GM23338 (cell line): ENCODE results near the gene RGN. TPM values are rescaled to one million over a fixed set of nuclear protein-coding genes. Genes with fewer than 3 reads are reported as not detected.

Experiments used
- ATAC-seq: fragments of 200-7000 bp; cut with Tn5 transposase; 3 replicates; pipeline ENCODE4 v1.9.1; 2020
- DNase-seq: peaks from one replicate; pipeline ENCODE4 v3.0.0-alpha.2; 2015; ENCODE audit warnings: low spot score
- H2AFZ ChIP-seq: fragments of 200-600 bp; sonication (generic); 2 replicates; pipeline ENCODE4 v1.8.0; 2016; ENCODE audit warnings: antibody characterized with exemption, mild to moderate bottlenecking, moderate library complexity
- H3F3A ChIP-seq: fragments of 200-600 bp; sonication (generic); replicated peaks from 2 replicates; pipeline ENCODE4 v1.8.0; 2017; ENCODE audit warnings: antibody characterized with exemption, mixed run types, low read depth
- H3K27ac ChIP-seq: fragments of 200-600 bp; sonication (generic); 2 replicates; pipeline ENCODE4 v1.6.1; 2016; ENCODE audit warnings: low read depth
- H3K27me3 ChIP-seq: fragments of 200-600 bp; sonication (generic); 2 replicates; pipeline ENCODE4 v1.8.0; 2016; ENCODE audit warnings: mild to moderate bottlenecking, mixed run types, moderate library complexity; ENCODE audit not compliant: insufficient read depth
- H3K36me3 ChIP-seq: fragments of 200-600 bp; sonication (generic); 2 replicates; pipeline ENCODE4 v1.8.0; 2016; ENCODE audit warnings: mild to moderate bottlenecking; ENCODE audit not compliant: insufficient read depth
- H3K4me1 ChIP-seq: fragments of 200-600 bp; sonication (generic); 2 replicates; pipeline ENCODE4 v1.8.0; 2016; ENCODE audit warnings: mild to moderate bottlenecking, moderate library complexity; ENCODE audit not compliant: insufficient read depth
- H3K4me2 ChIP-seq: fragments of 200-600 bp; sonication (generic); 2 replicates; pipeline ENCODE4 v1.7.1; 2017; ENCODE audit warnings: mixed run types
- H3K4me3 ChIP-seq: fragments of 200-600 bp; sonication (generic); 2 replicates; pipeline ENCODE4 v1.6.1; 2016; ENCODE audit warnings: mixed run types
- H3K79me2 ChIP-seq: fragments of 200-600 bp; sonication (generic); replicated peaks from 2 replicates; pipeline ENCODE4 v1.8.0; 2017; ENCODE audit warnings: mild to moderate bottlenecking; ENCODE audit not compliant: insufficient read depth
- H3K9me2 ChIP-seq: fragments of 200-600 bp; sonication (generic); 2 replicates; pipeline ENCODE4 v1.8.0; 2017; ENCODE audit not compliant: insufficient read depth
- H4K20me1 ChIP-seq: fragments of 200-600 bp; sonication (generic); replicated peaks from 2 replicates; pipeline ENCODE4 v1.8.0; 2017; ENCODE audit warnings: mild to moderate bottlenecking; ENCODE audit not compliant: insufficient read depth
- H3K27ac Mint-ChIP-seq: 2 replicates; pipeline ENCODE4 v1.8.0; 2020; ENCODE audit warnings: inconsistent platforms, mild to moderate bottlenecking, moderate library complexity, mixed read lengths
- H3K27me3 Mint-ChIP-seq: 3 replicates; pipeline ENCODE4 v1.8.0; 2022; ENCODE audit warnings: low read depth, mild to moderate bottlenecking, moderate library complexity, mixed read lengths, inconsistent platforms; ENCODE audit not compliant: insufficient read depth, poor library complexity
- H3K36me3 Mint-ChIP-seq: 3 replicates; pipeline ENCODE4 v1.8.0; 2021; ENCODE audit warnings: low read depth, mild to moderate bottlenecking, inconsistent platforms, moderate library complexity, mixed read lengths
- H3K4me1 Mint-ChIP-seq: 3 replicates; pipeline ENCODE4 v1.8.0; 2020; ENCODE audit warnings: mild to moderate bottlenecking, inconsistent platforms, mixed read lengths
- H3K4me3 Mint-ChIP-seq: 3 replicates; pipeline ENCODE4 v1.8.0; 2021; ENCODE audit warnings: moderate library complexity, mild to moderate bottlenecking, inconsistent platforms, mixed read lengths
- H3K9me3 Mint-ChIP-seq: 3 replicates; pipeline ENCODE4 v1.8.0; 2020; ENCODE audit warnings: moderate library complexity, mild to moderate bottlenecking, inconsistent platforms, mixed read lengths
- CREB1 ChIP-seq: fragments of 250-450 bp; sonication (Bioruptor Pico); IDR thresholded peaks from 2 replicates; pipeline ENCODE4 v1.5.0; 2020; ENCODE audit warnings: low read depth, mild to moderate bottlenecking, moderate library complexity
- ETS1 ChIP-seq: IDR thresholded peaks from 2 replicates; pipeline ENCODE4 v1.6.1; 2016; ENCODE audit warnings: antibody characterized with exemption
- EZH2 ChIP-seq: fragments of 200-600 bp; sonication (generic); IDR thresholded peaks from one replicate; pipeline ENCODE4 v1.8.0; 2017; ENCODE audit warnings: antibody characterized with exemption, mild to moderate bottlenecking, low read depth; ENCODE audit not compliant: unreplicated experiment
- EZH2phosphoT487 ChIP-seq: fragments of 200-600 bp; sonication (generic); IDR thresholded peaks from one replicate; pipeline ENCODE4 v1.8.1; 2018; ENCODE audit warnings: antibody characterized with exemption; ENCODE audit not compliant: unreplicated experiment
- NANOG ChIP-seq: IDR thresholded peaks from 2 replicates; pipeline ENCODE4 v1.6.1; 2016; ENCODE audit warnings: antibody characterized with exemption, borderline replicate concordance
- POLR2AphosphoS5 ChIP-seq: IDR thresholded peaks from 2 replicates; pipeline ENCODE4 v1.6.1; 2016; ENCODE audit warnings: antibody characterized with exemption, low read depth
- REST ChIP-seq: IDR thresholded peaks from one replicate; pipeline ENCODE4 v1.6.1; 2018; ENCODE audit warnings: antibody characterized with exemption; ENCODE audit not compliant: unreplicated experiment
- STAT1 ChIP-seq: IDR thresholded peaks from one replicate; pipeline ENCODE4 v1.6.1; 2016; ENCODE audit warnings: antibody characterized with exemption; ENCODE audit not compliant: unreplicated experiment
- ZNF331 ChIP-seq: fragments of 250-450 bp; sonication (Bioruptor Pico); IDR thresholded peaks from 2 replicates; pipeline ENCODE4 v1.5.0; 2020; ENCODE audit warnings: low read depth, mild to moderate bottlenecking, moderate library complexity
- polyA plus RNA-seq: library from polyadenylated mRNA; unstranded; fragments of >200 nt; fragmentation: Nextera tagmentation; extraction: Ambion mirVana; gene quantifications from 2 replicates; pipeline ENCODE4 v1.2.1, GENCODE V29; 2016
- total RNA-seq: library from RNA; depleted of rRNA; stranded (reverse); fragments of >200 nt; shearing (Covaris generic); gene quantifications from 2 replicates; pipeline ENCODE4 v1.2.3, GENCODE V29; 2014
- TF ChIP-seq, protein P1 (sequence below), 2 experiments: fragments of 200-600 bp in 1 of 2; sonication (generic) in 1 of 2; conservative IDR thresholded peaks; 2 replicates each; pipeline versions ENCODE4 v1.5.1 to v1.6.1; 2016 to 2017; ENCODE audit warnings: antibody characterized with exemption in 2 of 2, low read depth in 2 of 2, mild to moderate bottlenecking in 2 of 2, moderate library complexity in 1 of 2

Gene RGN
- total and polyA plus RNA-seq, 2 experiments from 2014 or later: 5.5 to 6.7 TPM

GRCh38 chrX:47030339-47030738, 47.9 kb upstream of the RGN start:
- Histone ChIP-seq H2AFZ (no peak overlapping the region), H3K79me2 (no peaks in the 10 kb centered on the region), H3K36me3 (no peaks in the 10 kb centered on the region), H3K27me3 (no peaks in the 10 kb centered on the region), H4K20me1 (no peaks in the 10 kb centered on the region), H3K9me2 (no peaks in the 10 kb centered on the region), H3K4me1 (no peaks in the 10 kb centered on the region), H3K4me2 (no peak overlapping the region), H3K4me3 (no peak overlapping the region), H3K27ac (no peak overlapping the region), H3F3A (no peaks in the 10 kb centered on the region)
- Mint-ChIP-seq H3K27ac (no peak overlapping the region), H3K27me3 (no peaks in the 10 kb centered on the region), H3K9me3 (no peaks in the 10 kb centered on the region), H3K4me3 (no peak overlapping the region), H3K4me1 (no peaks in the 10 kb centered on the region), H3K36me3 (peaks cover 3% of the 10 kb centered on the region; the same call in 2 of the 3 replicates)
- ATAC-seq: no peak
- DNase-seq: peak; percentile 80
- no peak for TF ChIP-seq ZNF331 (CRISPR knock-in tag)
- TF ChIP-seq, protein P1, sequence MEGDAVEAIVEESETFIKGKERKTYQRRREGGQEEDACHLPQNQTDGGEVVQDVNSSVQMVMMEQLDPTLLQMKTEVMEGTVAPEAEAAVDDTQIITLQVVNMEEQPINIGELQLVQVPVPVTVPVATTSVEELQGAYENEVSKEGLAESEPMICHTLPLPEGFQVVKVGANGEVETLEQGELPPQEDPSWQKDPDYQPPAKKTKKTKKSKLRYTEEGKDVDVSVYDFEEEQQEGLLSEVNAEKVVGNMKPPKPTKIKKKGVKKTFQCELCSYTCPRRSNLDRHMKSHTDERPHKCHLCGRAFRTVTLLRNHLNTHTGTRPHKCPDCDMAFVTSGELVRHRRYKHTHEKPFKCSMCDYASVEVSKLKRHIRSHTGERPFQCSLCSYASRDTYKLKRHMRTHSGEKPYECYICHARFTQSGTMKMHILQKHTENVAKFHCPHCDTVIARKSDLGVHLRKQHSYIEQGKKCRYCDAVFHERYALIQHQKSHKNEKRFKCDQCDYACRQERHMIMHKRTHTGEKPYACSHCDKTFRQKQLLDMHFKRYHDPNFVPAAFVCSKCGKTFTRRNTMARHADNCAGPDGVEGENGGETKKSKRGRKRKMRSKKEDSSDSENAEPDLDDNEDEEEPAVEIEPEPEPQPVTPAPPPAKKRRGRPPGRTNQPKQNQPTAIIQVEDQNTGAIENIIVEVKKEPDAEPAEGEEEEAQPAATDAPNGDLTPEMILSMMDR (conservative IDR thresholded peaks at IDR 0.05; ENCODE audit: low read depth in 2 of 2): peak; percentile 54 to 65

DNA sequence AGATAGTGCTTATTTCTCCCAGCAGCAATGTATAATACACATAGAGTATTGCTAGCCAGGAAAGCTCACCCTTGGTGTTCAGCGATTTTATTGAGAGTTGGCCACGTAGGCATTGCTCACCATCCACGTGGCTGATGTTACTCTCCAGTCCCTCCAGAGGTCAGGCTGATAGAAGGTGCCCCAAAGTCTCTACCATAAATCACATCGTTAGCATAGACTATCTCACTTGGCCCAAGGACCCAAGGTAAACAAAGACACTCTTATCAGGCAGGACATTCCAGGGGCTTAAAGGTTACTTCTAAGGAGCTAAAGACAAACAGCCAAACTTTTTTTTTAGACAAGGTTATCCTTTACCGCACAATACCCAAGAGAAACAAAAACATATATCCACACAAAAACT, 30.3 kb upstream of the RGN start:
- Histone ChIP-seq H2AFZ (no peak overlapping the region), H4K20me1 (no peaks in the 10 kb centered on the region), H3K9me2 (no peaks in the 10 kb centered on the region), H3K79me2 (no peaks in the 10 kb centered on the region), H3F3A (no peaks in the 10 kb centered on the region), H3K27me3 (no peaks in the 10 kb centered on the region), H3K4me3 (no peak overlapping the region), H3K4me1 (peaks cover 9% of the 10 kb centered on the region; the same call in 1 of the 2 replicates), H3K4me2 (no peak overlapping the region), H3K36me3 (no peaks in the 10 kb centered on the region), H3K27ac (no peak overlapping the region)
- H3K4me3 Mint-ChIP-seq: no peak overlapping the region
- ATAC-seq (no peak), DNase-seq (no peak)
- no peak overlapping the region for H3K27ac Mint-ChIP-seq
- H3K27me3 Mint-ChIP-seq: no peaks in the 10 kb centered on the region
- no peaks in the 10 kb centered on the region; the same call in 2 of the 3 replicates for H3K9me3 Mint-ChIP-seq
- H3K4me1 Mint-ChIP-seq: peaks cover 8% of the 10 kb centered on the region
- H3K36me3 Mint-ChIP-seq: peaks cover 4% of the 10 kb centered on the region
- TF ChIP-seq, protein P1 (conservative IDR thresholded peaks at IDR 0.05; ENCODE audit: low read depth in 2 of 2): no peak
- TF ChIP-seq NANOG: no peak
- TF ChIP-seq STAT1: no peak
- no peak for TF ChIP-seq REST
- TF ChIP-seq CREB1: no peak
- TF ChIP-seq ZNF331 (CRISPR knock-in tag): no peak
- TF ChIP-seq POLR2AphosphoS5: no peak
- TF ChIP-seq EZH2phosphoT487: no peak
- TF ChIP-seq ETS1: no peak
- TF ChIP-seq EZH2: no peak
